Activated CD4-positive, alpha-beta T cell treated with anti-CD3 and anti-CD28 coated beads for 36 hours (primary cell): ENCODE results near the gene WNT8B. TPM values are rescaled to one million over a fixed set of nuclear protein-coding genes. Genes with fewer than 3 reads are reported as not detected.

Source experiments
- ATAC-seq: fragments of 200-7000 bp; cut with Tn5 transposase; one replicate; pipeline ENCODE4 v1.10.0; 2021; ENCODE audit warnings: mild to moderate bottlenecking, moderate library complexity
- CTCF ChIA-PET: fragments of 350-600 bp; sonication (Branson Sonifier 250); formaldehyde crosslinking; loops from one replicate; lab custom pipeline; 2021; ENCODE audit warnings: antibody characterized with exemption; lab: Charles Lee
- POLR2A ChIA-PET: fragments of 350-600 bp; sonication (Branson Sonifier 250); formaldehyde crosslinking; loops from one replicate; lab custom pipeline; 2021; ENCODE audit warnings: antibody characterized with exemption, inconsistent platforms; lab: Charles Lee
- DNase-seq: peaks from one replicate; pipeline ENCODE4 v3.0.0-alpha.2; 2020
- H3K27ac Mint-ChIP-seq: one replicate; pipeline ENCODE4 v1.8.0; 2021; ENCODE audit warnings: mixed read lengths
- H3K27me3 Mint-ChIP-seq: one replicate; pipeline ENCODE4 v1.8.0; 2021; ENCODE audit warnings: mixed read lengths
- H3K36me3 Mint-ChIP-seq: one replicate; pipeline ENCODE4 v1.8.0; 2021; ENCODE audit warnings: low read depth, mixed read lengths
- H3K4me1 Mint-ChIP-seq: one replicate; pipeline ENCODE4 v1.8.0; 2021; ENCODE audit warnings: mixed read lengths
- H3K4me3 Mint-ChIP-seq: one replicate; pipeline ENCODE4 v1.8.0; 2021; ENCODE audit warnings: mild to moderate bottlenecking, moderate library complexity, mixed read lengths
- H3K9me3 Mint-ChIP-seq: one replicate; pipeline ENCODE4 v1.8.0; 2021; ENCODE audit warnings: low read depth, mixed read lengths
- intact Hi-C, 2 experiments: fragments of 100-400 bp; cut with DNase I in 1 of 2; cut with micrococcal nuclease in 1 of 2; formaldehyde crosslinking; loops; one replicate each; pipeline versions ENCODE4 v1.14.2 to v1.15.1; 2022 to 2024; cut with DNase I, micrococcal nuclease
- total RNA-seq, 2 experiments: library from RNA; stranded (reverse); gene quantifications; one replicate each; pipeline ENCODE4 v1.2.3, GENCODE V29; 2021

WNT8B gene
- total RNA-seq, 2 experiments from 2014 or later, result 0.40 to 0.43 TPM

DNA sequence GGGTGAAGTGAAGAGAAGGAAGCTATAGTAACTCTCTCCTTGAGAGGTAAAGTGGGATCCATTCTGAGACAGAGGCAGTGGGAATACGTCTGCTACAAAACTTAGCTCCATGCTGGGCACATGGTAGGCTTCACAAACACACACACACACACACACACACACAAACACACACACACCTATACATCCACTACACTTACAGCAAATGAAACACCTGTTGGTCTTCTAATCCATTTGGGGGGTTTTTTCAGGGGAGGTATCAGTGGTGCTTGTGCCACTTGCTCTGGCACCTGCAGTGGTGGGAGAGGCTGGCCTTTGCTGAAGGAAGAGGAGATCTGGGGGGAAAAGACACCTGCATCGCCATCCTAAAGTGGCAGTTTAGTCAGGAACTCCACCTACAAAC, 42.4 kb downstream of the WNT8B start:
- peaks cover 53% of the 10 kb centered on the region for H3K36me3 Mint-ChIP-seq
- intact Hi-C loops, result no loop called here
- POLR2A ChIA-PET, result no interaction called here
- CTCF ChIA-PET, result interaction anchor here (0.6 to 1.2 kb wide), 3 partner anchors 22 to 166 kb away, joined by 4 to 5 read pairs (median 4); no protein-coding TSS in a partner anchor
- ATAC-seq (no peak), DNase-seq (no peak)
- H3K9me3 Mint-ChIP-seq, result no peaks in the 10 kb centered on the region
- H3K4me3 Mint-ChIP-seq, result no peak overlapping the region
- H3K27me3 Mint-ChIP-seq, result no peaks in the 10 kb centered on the region
- H3K4me1 Mint-ChIP-seq, result peaks cover 44% of the 10 kb centered on the region
- H3K27ac Mint-ChIP-seq, result no peak overlapping the region

DNA sequence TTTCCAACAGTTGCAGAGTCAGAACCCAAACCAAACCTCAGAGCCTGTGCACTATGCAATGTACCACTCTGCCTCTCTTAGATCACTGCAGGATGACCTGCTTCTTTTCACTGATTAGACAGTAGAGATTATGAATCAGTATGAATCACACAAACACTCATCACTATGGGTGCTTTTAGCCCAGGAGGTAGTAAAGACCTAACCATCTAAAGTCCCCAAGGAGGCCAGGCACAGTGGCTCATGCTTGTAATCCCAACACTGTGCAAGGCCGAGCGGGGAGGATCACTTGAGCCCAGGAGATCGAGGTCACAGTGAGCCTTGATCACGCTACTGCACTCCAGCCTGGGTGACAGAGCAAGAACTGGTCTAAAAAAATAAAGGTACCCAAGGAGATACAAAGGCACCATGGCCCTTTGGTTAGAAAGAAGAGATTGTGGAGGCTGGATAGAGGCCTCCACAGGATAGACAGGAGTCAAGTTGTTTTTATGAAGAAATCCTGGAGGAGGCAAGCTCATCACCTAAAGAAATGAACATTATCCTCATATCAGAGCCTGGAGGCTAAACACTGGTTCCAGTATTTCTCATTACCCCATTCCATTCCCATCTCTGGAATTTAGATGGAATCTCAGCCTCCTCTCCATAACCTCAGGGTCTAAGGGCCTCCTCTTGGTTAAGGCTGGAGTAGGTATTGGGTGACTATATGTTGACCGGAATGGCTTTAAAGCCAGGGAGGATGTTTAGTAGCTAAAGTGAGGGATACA, 44.0 kb downstream of the WNT8B start:
- H3K27ac Mint-ChIP-seq, result peak overlapping the region; percentile 86
- no peaks in the 10 kb centered on the region for H3K27me3 Mint-ChIP-seq
- H3K9me3 Mint-ChIP-seq, result no peaks in the 10 kb centered on the region
- CTCF ChIA-PET, result interaction anchor here (0.7 to 10.4 kb wide), 8 partner anchors 11 to 213 kb away, joined by 3 to 131 read pairs (median 22); no protein-coding TSS in a partner anchor
- H3K4me3 Mint-ChIP-seq, result peak overlapping the region; percentile 9
- peaks cover 58% of the 10 kb centered on the region for H3K4me1 Mint-ChIP-seq
- intact Hi-C loops, result no loop called here
- ATAC-seq (peak; percentile 58), DNase-seq (peak; percentile 45)
- peaks cover 43% of the 10 kb centered on the region for H3K36me3 Mint-ChIP-seq
- POLR2A ChIA-PET, result interaction anchor here (0.9 kb wide), 1 partner anchor 136 kb away, joined by 5 read pairs; no protein-coding TSS in a partner anchor

DNA sequence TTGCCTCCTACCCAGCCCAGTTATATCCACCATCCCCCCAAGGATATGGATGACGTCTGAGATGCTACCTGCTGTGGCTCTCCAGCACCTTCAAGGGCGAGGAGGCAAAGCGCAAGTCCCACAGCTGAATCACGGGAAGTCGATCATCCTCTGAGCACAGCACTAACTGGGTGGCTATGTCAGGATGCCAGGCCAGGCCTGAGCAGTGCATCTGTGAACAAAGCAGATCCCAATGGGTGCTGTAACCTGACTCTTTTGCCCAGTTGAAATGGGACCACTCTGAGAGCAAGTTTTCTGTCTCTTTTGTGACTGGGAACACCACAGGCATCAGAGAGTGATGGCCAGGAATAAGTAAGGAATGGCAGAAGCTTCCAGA, 44.5 kb downstream of the WNT8B start:
- ChIA-PET CTCF (interaction anchor here (0.7 to 10.4 kb wide), 12 partner anchors 10 to 213 kb away, joined by 3 to 131 read pairs (median 12); partner anchors contain the start of genes HIF1AN and SCD), POLR2A (interaction anchor here (0.9 kb wide), 1 partner anchor 137 kb away, joined by 5 read pairs; no protein-coding TSS in a partner anchor)
- H3K9me3 Mint-ChIP-seq, result no peaks in the 10 kb centered on the region
- peaks cover 43% of the 10 kb centered on the region for H3K36me3 Mint-ChIP-seq
- no peak for DNase-seq
- intact Hi-C loops, result no loop called here
- no peak overlapping the region for H3K4me3 Mint-ChIP-seq
- peak overlapping the region; percentile 86 for H3K27ac Mint-ChIP-seq
- H3K4me1 Mint-ChIP-seq, result peaks cover 64% of the 10 kb centered on the region
- no peak for ATAC-seq
- H3K27me3 Mint-ChIP-seq, result no peaks in the 10 kb centered on the region

DNA sequence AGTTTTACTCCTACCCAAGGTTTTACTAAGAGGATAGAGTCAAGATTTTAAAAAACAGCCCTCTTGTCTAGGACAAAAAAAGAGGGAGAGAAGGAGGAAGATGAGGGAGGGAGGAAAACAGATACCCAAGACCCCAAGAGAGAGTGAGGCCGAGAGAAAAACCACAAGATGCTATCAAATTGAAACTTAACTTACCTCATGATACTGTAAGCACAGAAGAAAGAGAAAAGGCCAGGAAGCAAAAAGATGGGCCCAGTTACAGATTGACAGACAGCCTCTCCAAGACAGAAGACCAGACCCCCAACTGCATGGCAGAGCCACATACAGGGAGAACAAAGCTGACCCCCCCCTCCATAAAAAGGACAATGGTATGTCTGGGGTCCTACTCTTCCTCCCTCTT, 45.5 kb downstream of the WNT8B start:
- H3K27ac Mint-ChIP-seq, result peak overlapping the region; percentile 86
- H3K4me1 Mint-ChIP-seq, result peaks cover 69% of the 10 kb centered on the region
- ChIA-PET POLR2A (interaction anchor here (0.9 to 1.4 kb wide), 4 partner anchors 11 to 135 kb away, joined by 3 to 5 read pairs (median 4); no protein-coding TSS in a partner anchor), CTCF (interaction anchor here (0.6 to 10.4 kb wide), 23 partner anchors 9 to 243 kb away, joined by 3 to 131 read pairs (median 9); partner anchors contain the start of genes HIF1AN and SCD)
- no peaks in the 10 kb centered on the region for H3K9me3 Mint-ChIP-seq
- peaks cover 44% of the 10 kb centered on the region for H3K36me3 Mint-ChIP-seq
- H3K27me3 Mint-ChIP-seq, result no peaks in the 10 kb centered on the region
- intact Hi-C loops, result loop anchor here (1.0 to 2.0 kb wide), 9 partner anchors 26 to 222 kb away; partner anchors contain the start of gene BLOC1S2 (in 1 of the 2)
- DNase-seq, result no peak
- ATAC-seq, result no peak
- peak overlapping the region; percentile 35 for H3K4me3 Mint-ChIP-seq

DNA sequence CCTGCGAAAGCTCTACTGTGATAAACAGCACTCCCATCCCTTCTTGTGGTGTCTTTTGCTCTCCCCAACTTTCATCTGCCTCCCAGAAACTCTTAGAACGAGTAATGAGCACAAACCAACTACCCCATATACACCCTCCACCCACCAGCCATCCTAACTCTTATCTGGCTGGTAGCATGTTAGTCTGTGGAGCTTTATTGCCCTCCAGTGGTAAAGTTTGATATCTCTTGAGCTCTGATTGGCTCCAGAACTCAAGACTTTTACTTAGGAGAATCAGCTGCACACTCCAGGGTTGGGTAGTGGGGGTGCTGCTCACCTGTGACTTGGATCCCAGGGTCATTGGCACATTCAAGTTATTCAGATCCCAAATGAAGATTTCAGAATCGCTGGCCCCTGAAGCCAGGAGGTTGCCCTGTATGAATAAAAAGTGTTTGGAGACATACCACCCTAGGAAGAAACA, 45.9 kb downstream of the WNT8B start:
- DNase-seq, result peak; percentile 59
- CTCF ChIA-PET, result interaction anchor here (0.6 to 10.4 kb wide), 26 partner anchors 9 to 329 kb away, joined by 3 to 131 read pairs (median 8); partner anchors contain the start of genes HIF1AN and SCD
- ATAC-seq, result peak; percentile 52
- intact Hi-C loops, result loop anchor here (1.0 to 2.0 kb wide), 11 partner anchors 10 to 222 kb away; partner anchors contain the start of genes BLOC1S2 (in 1 of the 2) and HIF1AN (in 1 of the 2)
- peaks cover 44% of the 10 kb centered on the region for H3K36me3 Mint-ChIP-seq
- H3K9me3 Mint-ChIP-seq, result no peaks in the 10 kb centered on the region
- no peaks in the 10 kb centered on the region for H3K27me3 Mint-ChIP-seq
- peaks cover 69% of the 10 kb centered on the region for H3K4me1 Mint-ChIP-seq
- peak overlapping the region; percentile 35 for H3K4me3 Mint-ChIP-seq
- POLR2A ChIA-PET, result interaction anchor here (0.9 to 1.4 kb wide), 5 partner anchors 10 to 138 kb away, joined by 3 to 5 read pairs (median 4); no protein-coding TSS in a partner anchor
- peak overlapping the region; percentile 86 for H3K27ac Mint-ChIP-seq

DNA sequence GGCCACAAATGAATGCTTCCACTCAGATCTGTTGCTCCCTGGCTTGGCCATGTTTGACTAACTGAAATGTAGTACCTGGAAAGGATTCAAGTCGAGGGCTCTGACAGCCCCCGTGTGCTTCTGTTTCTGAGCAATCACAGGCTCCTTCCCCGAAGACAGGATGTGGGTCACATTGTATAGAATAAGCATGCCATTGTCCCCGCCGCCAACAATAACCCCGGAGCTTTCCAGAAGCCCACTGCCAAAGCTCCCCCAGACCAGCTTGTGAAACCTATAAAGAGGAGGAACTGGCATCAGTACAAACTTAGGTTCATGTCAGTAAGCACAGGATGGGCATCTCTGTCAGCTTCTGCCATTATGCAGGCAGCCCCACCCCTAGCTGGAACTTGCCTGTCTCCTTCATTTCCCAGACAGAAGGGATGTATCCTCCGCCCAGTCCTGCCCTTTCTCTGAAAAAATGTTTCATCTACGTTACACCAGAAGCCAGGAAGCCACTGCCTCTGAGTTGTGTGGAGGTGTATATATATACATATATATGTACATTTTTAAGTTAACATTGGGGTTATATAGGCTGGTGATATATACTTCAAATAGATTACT, 46.5 kb downstream of the WNT8B start:
- peaks cover 69% of the 10 kb centered on the region for H3K4me1 Mint-ChIP-seq
- H3K36me3 Mint-ChIP-seq, result peaks cover 42% of the 10 kb centered on the region

DNA sequence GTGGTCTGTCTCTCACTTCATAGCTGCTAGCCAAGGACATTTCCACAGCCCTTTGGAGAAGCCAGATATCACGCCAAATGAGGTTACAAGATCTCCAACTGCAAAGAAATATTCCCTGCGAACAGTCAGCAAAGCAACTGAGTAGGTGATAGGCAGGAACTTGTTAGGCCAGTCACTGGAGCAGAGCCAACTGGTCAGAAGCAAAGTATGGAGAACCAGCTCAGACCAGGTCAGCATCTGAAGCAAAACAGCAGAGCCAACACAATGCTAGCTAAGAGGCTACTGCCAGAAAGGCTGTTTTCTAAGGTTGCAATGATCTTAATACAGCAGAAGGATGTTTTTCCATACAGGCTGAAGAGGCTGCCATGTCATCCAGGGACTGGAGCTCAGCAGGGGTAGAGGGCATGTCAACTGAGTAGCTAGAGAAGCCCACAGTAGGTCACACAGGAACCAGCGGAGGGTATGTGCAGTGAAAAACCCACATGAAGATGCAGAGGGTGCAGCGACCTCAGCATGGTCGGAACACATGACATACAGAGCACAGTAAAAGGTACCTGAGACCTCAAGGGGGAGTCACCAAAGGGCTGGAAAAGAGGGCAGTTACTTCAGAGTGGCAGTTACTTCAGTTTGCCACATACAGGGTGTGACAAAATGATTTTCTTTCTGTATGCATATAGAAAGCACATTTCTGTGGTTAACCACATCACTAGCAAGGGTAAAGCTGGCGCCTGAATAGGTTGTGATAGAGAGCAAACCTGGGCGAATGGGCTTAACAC, 47.9 kb downstream of the WNT8B start:
- Mint-ChIP-seq H3K4me1 (peaks cover 69% of the 10 kb centered on the region), H3K27me3 (no peaks in the 10 kb centered on the region), H3K27ac (peak overlapping the region; percentile 86), H3K4me3 (peak overlapping the region; percentile 4), H3K9me3 (no peaks in the 10 kb centered on the region), H3K36me3 (peaks cover 35% of the 10 kb centered on the region)
- ATAC-seq (peak; percentile 74), DNase-seq (peak; percentile 85)
- intact Hi-C loops, result loop anchor here (1.0 to 2.0 kb wide), 4 partner anchors 18 to 164 kb away; partner anchors contain the start of genes HIF1AN (in 1 of the 2), NDUFB8 (in 1 of the 2) and SCD (in 1 of the 2)
- ChIA-PET POLR2A (interaction anchor here (0.6 to 1.3 kb wide), 5 partner anchors 18 to 164 kb away, joined by 3 to 6 read pairs (median 5); partner anchors contain the start of gene SCD), CTCF (interaction anchor here (0.6 to 10.4 kb wide), 22 partner anchors 7 to 367 kb away, joined by 3 to 131 read pairs (median 4); partner anchors contain the start of genes HIF1AN and SCD)

More for the DNA sequence above, 46.5 kb downstream of the WNT8B start:
- H3K27ac Mint-ChIP-seq, result peak overlapping the region; percentile 86
- no peaks in the 10 kb centered on the region for H3K9me3 Mint-ChIP-seq
- ATAC-seq, result peak; percentile 49
- CTCF ChIA-PET, result interaction anchor here (0.6 to 10.4 kb wide), 27 partner anchors 8 to 330 kb away, joined by 3 to 131 read pairs (median 8); partner anchors contain the start of genes HIF1AN and SCD
- H3K4me3 Mint-ChIP-seq, result peak overlapping the region; percentile 35
- no peaks in the 10 kb centered on the region for H3K27me3 Mint-ChIP-seq
- DNase-seq, result peak; percentile 86
- intact Hi-C loops, result loop anchor here (1.0 to 2.0 kb wide), 4 partner anchors 9 to 139 kb away; partner anchors contain the start of gene HIF1AN (in 1 of the 2)
- POLR2A ChIA-PET, result interaction anchor here (0.7 to 1.4 kb wide), 6 partner anchors 10 to 139 kb away, joined by 3 to 5 read pairs (median 4); no protein-coding TSS in a partner anchor

DNA sequence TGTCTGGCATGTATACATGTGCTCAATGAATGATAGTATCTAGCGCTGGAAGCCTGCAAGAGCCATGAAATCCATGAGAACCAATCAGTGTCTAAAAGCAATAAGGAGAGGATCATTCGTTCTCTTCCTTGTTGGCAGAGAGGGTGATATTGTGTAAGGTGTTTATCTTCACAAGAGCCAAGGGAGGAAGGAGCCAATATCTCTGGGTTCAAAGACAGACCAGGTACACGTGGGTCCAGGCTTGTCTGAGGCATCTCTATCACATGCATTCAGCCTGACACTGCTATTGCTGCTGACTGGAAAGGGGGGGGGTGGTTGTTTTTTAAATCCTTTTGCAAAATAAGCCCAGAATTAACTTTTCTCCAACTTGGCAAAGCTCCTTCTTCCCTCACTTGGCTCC, 52.8 kb downstream of the WNT8B start:
- DNase-seq (no peak), ATAC-seq (no peak)
- no peaks in the 10 kb centered on the region for H3K27me3 Mint-ChIP-seq
- peaks cover 34% of the 10 kb centered on the region for H3K4me1 Mint-ChIP-seq
- intact Hi-C loops, result no loop called here
- H3K4me3 Mint-ChIP-seq, result no peak overlapping the region
- ChIA-PET CTCF (interaction anchor here (0.8 to 10.4 kb wide), 6 partner anchors 7 to 150 kb away, joined by 3 to 117 read pairs (median 4); no protein-coding TSS in a partner anchor), POLR2A (no interaction called here)
- no peak overlapping the region for H3K27ac Mint-ChIP-seq
- peaks cover 27% of the 10 kb centered on the region for H3K36me3 Mint-ChIP-seq
- no peaks in the 10 kb centered on the region for H3K9me3 Mint-ChIP-seq

DNA sequence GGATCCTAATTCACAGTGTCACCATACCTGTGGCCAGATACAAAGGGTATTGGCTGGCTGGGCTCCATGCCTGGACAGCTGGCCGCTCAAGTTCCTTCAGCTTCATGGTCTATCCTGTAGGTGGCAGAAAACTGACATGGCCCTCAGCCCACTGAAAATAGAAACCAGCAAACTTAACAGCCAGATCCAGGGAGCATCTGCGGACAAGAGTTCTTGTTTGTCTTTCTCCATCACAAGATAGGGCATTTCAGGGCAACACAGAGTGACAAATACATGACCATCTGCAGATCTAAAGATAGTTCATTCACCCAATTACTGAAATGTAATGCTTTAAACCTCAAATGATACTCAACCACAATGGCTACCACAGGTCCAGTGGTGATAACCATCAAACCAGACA, 54.0 kb downstream of the WNT8B start:
- peaks cover 23% of the 10 kb centered on the region for H3K4me1 Mint-ChIP-seq
- H3K27me3 Mint-ChIP-seq, result no peaks in the 10 kb centered on the region
- peaks cover 27% of the 10 kb centered on the region for H3K36me3 Mint-ChIP-seq
- no peak for ATAC-seq
- POLR2A ChIA-PET, result interaction anchor here (0.6 kb wide), 1 partner anchor 378 kb away, joined by 3 read pairs; no protein-coding TSS in a partner anchor
- CTCF ChIA-PET, result interaction anchor here (0.7 to 4.0 kb wide), 9 partner anchors 8 to 180 kb away, joined by 3 to 71 read pairs (median 5); no protein-coding TSS in a partner anchor
- H3K9me3 Mint-ChIP-seq, result no peaks in the 10 kb centered on the region
- no peak for DNase-seq
- H3K27ac Mint-ChIP-seq, result peak overlapping the region; percentile 26
- no peak overlapping the region for H3K4me3 Mint-ChIP-seq
- intact Hi-C loops, result no loop called here
